Endothelial cell of umbilical vein (primary cell): ENCODE results near the gene CD200. TPM values are rescaled to one million over a fixed set of nuclear protein-coding genes. Genes with fewer than 3 reads are reported as not detected.

ENCODE experiments used
- BruUV-seq: library from RNA; stranded (reverse); fragments of 400-500 nt; replicated peaks from 2 replicates; lab custom pipeline; 2021; lab: Mats Ljungman, UMichigan
- CTCF ChIA-PET: fragments of 300-600, 350-600 bp; sonication (Branson Sonifier 250); formaldehyde crosslinking; loops from one replicate; lab custom pipeline; 2021; ENCODE audit warnings: antibody characterized with exemption, inconsistent platforms; lab: Charles Lee
- POLR2A ChIA-PET: fragments of 300-600, 350-600 bp; sonication (Branson Sonifier 250); formaldehyde crosslinking; loops from one replicate; lab custom pipeline; 2021; ENCODE audit warnings: antibody characterized with exemption, inconsistent platforms; lab: Charles Lee
- DNase-seq: peaks from one replicate; pipeline ENCODE4 v3.0.0-alpha.2; 2011; ENCODE audit warnings: low read depth, low spot score
- FAIRE-seq: peaks from 2 replicates; lab custom pipeline; 2011; peaks lifted over from hg19 to GRCh38; lab: Jason Lieb, UNC
- H2AFZ ChIP-seq: 2 replicates; pipeline ENCODE4 v1.6.0; 2012; ENCODE audit warnings: low read depth, low read length, control low read depth, inconsistent platforms
- H3K27ac ChIP-seq: 2 replicates; pipeline ENCODE4 v1.5.1; 2011; ENCODE audit warnings: low read depth, mild to moderate bottlenecking, control low read depth, low read length, moderate library complexity; ENCODE audit not compliant: insufficient read depth
- H3K27me3 ChIP-seq, 2 experiments: 2 replicates each; pipeline versions ENCODE4 v1.6.0 to v1.6.1; 2011; ENCODE audit warnings: low read length in 2 of 2, mixed read lengths in 1 of 2; ENCODE audit not compliant: control insufficient read depth in 2 of 2, insufficient read depth in 2 of 2
- H3K36me3 ChIP-seq, 2 experiments: 2 replicates in 1 of 2; 3 replicates in 1 of 2; pipeline ENCODE4 v1.5.1; 2011; ENCODE audit warnings: low read length in 2 of 2, mild to moderate bottlenecking in 1 of 2, moderate library complexity in 1 of 2; ENCODE audit not compliant: control insufficient read depth in 2 of 2, insufficient read depth in 2 of 2; ENCODE audit errors: extremely low read depth in 1 of 2
- H3K4me1 ChIP-seq: 3 replicates; pipeline ENCODE4 v1.5.1; 2011; ENCODE audit warnings: mild to moderate bottlenecking, low read length; ENCODE audit not compliant: control insufficient read depth, insufficient read depth; ENCODE audit errors: extremely low read depth
- H3K4me2 ChIP-seq: 2 replicates; pipeline ENCODE4 v1.6.1; 2011; ENCODE audit warnings: low read length, control low read depth, mixed read lengths; ENCODE audit not compliant: insufficient read depth
- H3K4me3 ChIP-seq, 3 experiments: fragments of 200-600 bp in 1 of 3; sonication (generic), shearing (Covaris generic) in 1 of 3; replicated peaks in 1 of 3; 2 replicates each; pipeline ENCODE4 v1.5.1; 2011 to 2016; ENCODE audit warnings: control low read depth in 3 of 3, low read length in 3 of 3, mild to moderate bottlenecking in 2 of 3, inconsistent platforms in 1 of 3, low read depth in 1 of 3, moderate library complexity in 1 of 3; ENCODE audit not compliant: insufficient read depth in 1 of 3
- H3K79me2 ChIP-seq: 2 replicates; pipeline ENCODE4 v1.6.0; 2012; ENCODE audit warnings: low read length, inconsistent platforms; ENCODE audit not compliant: control insufficient read depth, insufficient read depth
- H3K9ac ChIP-seq: replicated peaks from 2 replicates; pipeline ENCODE3; 2011; ENCODE audit warnings: low read length, control low read depth; ENCODE audit not compliant: insufficient read depth; ENCODE audit errors: extremely low read depth
- H3K9me1 ChIP-seq: replicated peaks from 3 replicates; pipeline ENCODE4 v1.6.0; 2011; ENCODE audit warnings: mild to moderate bottlenecking, low read length; ENCODE audit not compliant: control insufficient read depth, insufficient read depth; ENCODE audit errors: extremely low read depth
- H3K9me3 ChIP-seq: replicated peaks from 2 replicates; pipeline ENCODE4 v1.5.1; 2012; ENCODE audit warnings: low read length, inconsistent platforms; ENCODE audit not compliant: control insufficient read depth, insufficient read depth
- H4K20me1 ChIP-seq: replicated peaks from 2 replicates; pipeline ENCODE3; 2011; ENCODE audit warnings: mild to moderate bottlenecking, low read length; ENCODE audit not compliant: control insufficient read depth, insufficient read depth; ENCODE audit errors: extremely low read depth
- CTCF ChIP-seq, 2 donors: IDR thresholded peaks; 1 replicate in 1 of 2; 2 replicates in 1 of 2; pipeline ENCODE4 v1.5.1; 2011; ENCODE audit warnings: low read length in 2 of 2, mild to moderate bottlenecking in 2 of 2, moderate library complexity in 2 of 2, control low read depth in 1 of 2, inconsistent platforms in 1 of 2, low read depth in 1 of 2; ENCODE audit not compliant: insufficient read depth in 1 of 2; ENCODE audit errors: extremely low read depth in 1 of 2
- EZH2 ChIP-seq: IDR thresholded peaks from 2 replicates; pipeline ENCODE4 v1.6.1; 2012; ENCODE audit warnings: borderline replicate concordance, low read depth, mild to moderate bottlenecking, moderate library complexity, low read length, inconsistent platforms; ENCODE audit not compliant: severe bottlenecking
- FOS ChIP-seq: IDR thresholded peaks from 2 replicates; pipeline ENCODE4 v1.6.1; 2011; ENCODE audit warnings: mild to moderate bottlenecking, low read length, moderate library complexity, borderline replicate concordance; ENCODE audit not compliant: insufficient read depth
- GATA2 ChIP-seq: IDR thresholded peaks from 2 replicates; pipeline ENCODE4 v1.7.0; 2011; ENCODE audit warnings: low read depth, mild to moderate bottlenecking, moderate library complexity, mixed read lengths, low read length; ENCODE audit not compliant: insufficient read length, insufficient read depth
- JUN ChIP-seq: IDR thresholded peaks from 2 replicates; pipeline ENCODE4 v1.6.1; 2011; ENCODE audit warnings: borderline replicate concordance, low read depth; ENCODE audit not compliant: insufficient read length, insufficient read depth
- MAX ChIP-seq: IDR thresholded peaks from 2 replicates; pipeline ENCODE4 v1.6.1; 2011; ENCODE audit not compliant: insufficient read depth, insufficient read length
- MYC ChIP-seq: IDR thresholded peaks from one replicate; pipeline ENCODE4 v1.6.1; 2011; ENCODE audit warnings: mild to moderate bottlenecking, low read depth, low read length
- POLR2A ChIP-seq: IDR thresholded peaks from 2 replicates; pipeline ENCODE4 v1.6.1; 2012; ENCODE audit warnings: low read depth, mild to moderate bottlenecking, control low read depth, low read length
- POLR2AphosphoS5 ChIP-seq: IDR thresholded peaks from 2 replicates; pipeline ENCODE4 v1.6.1; 2012; ENCODE audit warnings: low read depth, mild to moderate bottlenecking, control low read depth, low read length, moderate library complexity; ENCODE audit not compliant: insufficient read depth
- dilution Hi-C: fragments of 300-500 bp; cut with MboI; formaldehyde crosslinking; loops from one replicate; pipeline ENCODE4 v1.15.0; 2019; ENCODE audit warnings: low sequenced_read_pairs; ENCODE audit not compliant: extremely low pct_ligation_motif_present
- intact Hi-C: fragments of 100-400 bp; cut with micrococcal nuclease; formaldehyde crosslinking; loops from one replicate; pipeline ENCODE4 v1.10.0; 2022
- polyA plus RNA-seq, 4 experiments: library from polyadenylated mRNA; depleted of rRNA in 3 of 4; stranded (reverse) in 3 of 4; unstranded in 1 of 4; fragments of >200 nt; gene quantifications; 2 replicates each; pipeline versions ENCODE4 v1.2.1 to v1.2.3, GENCODE V29; 2011 to 2012; ENCODE audit warnings: missing spikeins in 1 of 4
- total RNA-seq: library from RNA; stranded (reverse); gene quantifications from 2 replicates; pipeline ENCODE4 v1.2.3, GENCODE V29; 2021

CD200 gene
- total and polyA plus RNA-seq, 2 donors (not counting 3 experiments of a cell fraction or from before 2014, with no cell fraction given): 8.1 to 8.2 TPM

- peaks cover 0 to 10% of the 10 kb centered on the region in 2 experiments for H3K36me3 ChIP-seq
- no TSS peak for BruUV-seq
- H3K27me3 ChIP-seq: peaks cover 0 to 1% of the 10 kb centered on the region in 2 experiments
- no peak for TF ChIP-seq JUN
- no peak for TF ChIP-seq MAX
- TF ChIP-seq POLR2A: no peak
- no peak for TF ChIP-seq GATA2
- TF ChIP-seq MYC: no peak
- no peak for TF ChIP-seq POLR2AphosphoS5
- TF ChIP-seq CTCF (IDR thresholded peaks at IDR 0.05; ENCODE audit: extremely low read depth in 1 of 2, insufficient read depth in 1 of 2, low read depth in 1 of 2, low read length in 2 of 2): no peak
- TF ChIP-seq EZH2: no peak
- TF ChIP-seq FOS: no peak
- intact Hi-C loops (no loop called here), dilution Hi-C loops (no loop called here)
- H3K9me3 ChIP-seq: no peaks in the 10 kb centered on the region
- H3K9me1 ChIP-seq: no peaks in the 10 kb centered on the region
- no peak overlapping the region for H3K9ac ChIP-seq
- no peak overlapping the region for H3K4me3 ChIP-seq
- DNase-seq (no peak), FAIRE-seq (no peak)
- H4K20me1 ChIP-seq: no peaks in the 10 kb centered on the region
- H3K4me1 ChIP-seq: peaks cover 16% of the 10 kb centered on the region
- CTCF ChIA-PET: interaction anchor here (1.2 to 2.0 kb wide), 2 partner anchors 13 to 91 kb away, joined by 3 to 6 read pairs; partner anchors contain the start of gene CD200
- no peak overlapping the region for H3K4me2 ChIP-seq
- H3K27ac ChIP-seq: no peak overlapping the region
- no peak overlapping the region for H2AFZ ChIP-seq
- H3K79me2 ChIP-seq: no peaks in the 10 kb centered on the region
- POLR2A ChIA-PET: no interaction called here
Measured at GRCh38 chr3:112346491-112347122, 13.7 kb downstream of the CD200 start.
